ENCODE measurements around the gene ST6GAL1. TPM values are rescaled to one million over a fixed set of nuclear protein-coding genes. Genes with fewer than 3 reads are reported as not detected.

ST6GAL1 gene
- total and polyA plus RNA-seq, 8 donors: 3.8 to 31.0 (median 13.5) TPM

DNA sequence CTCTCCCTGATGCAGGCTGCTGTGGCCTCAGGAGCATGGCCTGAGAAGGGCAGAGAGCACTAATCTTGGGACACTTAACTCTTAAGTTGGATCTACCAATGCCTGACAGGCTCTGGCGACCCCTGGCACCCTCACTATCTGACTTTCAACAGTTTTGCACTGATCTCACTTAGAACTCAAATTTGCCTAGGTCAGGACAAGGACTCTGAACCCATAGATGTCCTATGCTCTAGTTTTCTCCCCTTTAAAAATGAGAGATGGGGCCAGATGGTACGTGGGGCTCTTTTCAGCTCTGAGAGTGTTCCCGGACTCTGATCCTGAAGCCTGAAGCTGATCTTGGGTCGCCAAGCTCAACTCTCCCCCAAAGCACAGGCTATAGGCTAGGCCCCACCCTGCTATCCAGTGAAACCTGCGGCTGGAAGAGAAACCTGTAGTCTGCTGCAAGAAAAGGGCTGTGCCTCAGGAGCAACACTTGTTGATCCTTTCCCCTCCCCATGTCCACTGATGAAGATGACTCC is 143.3 kb downstream of the ST6GAL1 start:
- H3K4me3 ChIP-seq: no peak overlapping the region
- WGBS, 5 donors: 85 to 92% (median 91%) methylated on average over 5 of the region's 5 CpGs
- H3K36me3 ChIP-seq: peaks cover 0 to 59% (median 47%) of the 10 kb centered on the region in 4 donors
- no peak overlapping the region for H3K27ac ChIP-seq
- no peaks in the 10 kb centered on the region for H3K27me3 ChIP-seq
- intact Hi-C loops (cut with DNase I; ENCODE audit: low total_unique reads): no loop called here
- no peaks in the 10 kb centered on the region for H3K4me1 ChIP-seq
- no peak for DNase-seq
- H3K9me3 ChIP-seq: peaks cover 0 to 3% (median 0%) of the 10 kb centered on the region in 4 donors
- TF ChIP-seq EP300 (IDR thresholded peaks at IDR 0.05): no peak
- TF ChIP-seq, protein P1, sequence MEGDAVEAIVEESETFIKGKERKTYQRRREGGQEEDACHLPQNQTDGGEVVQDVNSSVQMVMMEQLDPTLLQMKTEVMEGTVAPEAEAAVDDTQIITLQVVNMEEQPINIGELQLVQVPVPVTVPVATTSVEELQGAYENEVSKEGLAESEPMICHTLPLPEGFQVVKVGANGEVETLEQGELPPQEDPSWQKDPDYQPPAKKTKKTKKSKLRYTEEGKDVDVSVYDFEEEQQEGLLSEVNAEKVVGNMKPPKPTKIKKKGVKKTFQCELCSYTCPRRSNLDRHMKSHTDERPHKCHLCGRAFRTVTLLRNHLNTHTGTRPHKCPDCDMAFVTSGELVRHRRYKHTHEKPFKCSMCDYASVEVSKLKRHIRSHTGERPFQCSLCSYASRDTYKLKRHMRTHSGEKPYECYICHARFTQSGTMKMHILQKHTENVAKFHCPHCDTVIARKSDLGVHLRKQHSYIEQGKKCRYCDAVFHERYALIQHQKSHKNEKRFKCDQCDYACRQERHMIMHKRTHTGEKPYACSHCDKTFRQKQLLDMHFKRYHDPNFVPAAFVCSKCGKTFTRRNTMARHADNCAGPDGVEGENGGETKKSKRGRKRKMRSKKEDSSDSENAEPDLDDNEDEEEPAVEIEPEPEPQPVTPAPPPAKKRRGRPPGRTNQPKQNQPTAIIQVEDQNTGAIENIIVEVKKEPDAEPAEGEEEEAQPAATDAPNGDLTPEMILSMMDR (IDR thresholded peaks at IDR 0.05): no peak
- TF ChIP-seq POLR2AphosphoS5 (IDR thresholded peaks at IDR 0.05): no peak

DNA sequence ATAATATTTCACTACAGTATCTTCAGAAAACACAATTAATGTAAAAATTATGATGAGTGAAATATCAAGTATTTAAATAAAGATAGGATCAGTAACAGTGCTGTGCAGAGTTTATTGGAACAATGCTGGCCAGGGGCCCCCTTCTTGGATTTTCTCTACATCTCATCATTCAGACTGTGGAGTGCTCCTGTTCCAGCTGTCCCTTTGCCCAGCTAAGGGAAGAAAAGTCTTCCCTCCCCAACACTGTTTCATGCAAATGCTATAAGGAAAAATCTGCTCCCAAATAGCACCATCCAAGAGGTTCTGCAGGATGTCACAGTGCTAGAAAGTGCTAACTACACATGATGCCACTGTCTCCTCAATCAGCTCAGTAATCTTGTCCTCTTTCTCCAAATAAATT is 144.5 kb downstream of the ST6GAL1 start:
- TF ChIP-seq, protein P1 (IDR thresholded peaks at IDR 0.05): no peak
- TF ChIP-seq POLR2A (IDR thresholded peaks at IDR 0.05): no peak
- no peak for TF ChIP-seq POLR2AphosphoS5 (IDR thresholded peaks at IDR 0.05)
- TF ChIP-seq EP300 (IDR thresholded peaks at IDR 0.05): no peak
- intact Hi-C loops (cut with DNase I; ENCODE audit: low total_unique reads): no loop called here
- Histone ChIP-seq H3K27me3 (no peaks in the 10 kb centered on the region), H3K27ac (no peak overlapping the region), H3K9me3 (peaks cover 0 to 2% (median 0%) of the 10 kb centered on the region in 4 donors), H3K36me3 (peaks cover 0 to 55% (median 42%) of the 10 kb centered on the region in 4 donors), H3K4me1 (no peaks in the 10 kb centered on the region), H3K4me3 (no peak overlapping the region)
- DNase-seq: no peak

DNA sequence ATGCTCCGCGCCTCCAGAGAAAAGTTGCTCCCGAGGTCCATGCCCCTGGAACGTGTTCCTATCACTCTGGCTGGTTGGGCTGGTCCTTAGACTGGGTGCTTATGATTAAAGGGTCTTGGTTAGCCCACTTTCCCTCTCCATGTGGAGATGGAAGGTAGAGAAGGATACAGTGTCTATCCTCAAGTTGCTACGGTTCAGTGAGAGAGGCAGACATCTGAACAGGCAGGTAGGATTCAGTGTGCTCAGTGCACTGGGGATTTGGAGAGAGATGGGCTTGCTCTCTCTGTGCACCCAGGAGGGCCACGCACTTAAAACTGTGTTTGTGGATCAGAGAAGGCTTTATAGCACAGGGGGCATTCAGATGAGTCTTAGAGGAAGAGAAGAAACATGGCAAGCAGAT is 146.0 kb downstream of the ST6GAL1 start:
- Histone ChIP-seq H3K27me3 (no peaks in the 10 kb centered on the region), H3K9me3 (no peaks in the 10 kb centered on the region), H3K4me3 (no peak overlapping the region), H3K36me3 (peaks cover 0 to 53% (median 39%) of the 10 kb centered on the region in 4 donors), H3K4me1 (no peaks in the 10 kb centered on the region), H3K27ac (no peak overlapping the region)
- intact Hi-C loops (cut with DNase I; ENCODE audit: low total_unique reads): no loop called here
- 91 to 96% (median 94%) methylated on average over 6 of the region's 6 CpGs for WGBS, 5 donors
- TF ChIP-seq POLR2A (IDR thresholded peaks at IDR 0.05) (no peak), POLR2AphosphoS5 (IDR thresholded peaks at IDR 0.05) (no peak), EP300 (IDR thresholded peaks at IDR 0.05) (no peak)
- TF ChIP-seq, protein P1 (IDR thresholded peaks at IDR 0.05): no peak
- DNase-seq: no peak

DNA sequence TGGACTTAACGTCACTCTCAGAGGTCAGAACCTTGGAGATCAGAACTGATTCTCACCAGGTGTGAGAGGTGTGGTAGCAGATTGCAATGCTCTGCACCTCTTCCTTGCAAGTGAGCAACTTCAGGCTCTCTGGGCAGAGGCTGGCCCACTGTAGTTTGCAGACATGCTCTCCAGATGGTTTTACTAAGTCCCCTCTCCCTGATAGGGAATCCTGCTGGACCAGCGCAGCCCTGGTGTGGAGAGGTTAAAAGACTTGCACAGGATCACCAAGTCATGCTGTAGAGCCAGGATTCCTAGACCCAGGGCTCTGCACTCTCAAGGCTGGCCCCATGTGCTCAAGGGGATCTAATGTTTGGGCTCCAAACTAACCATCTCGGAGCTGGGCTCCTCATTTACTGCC is 146.8 kb downstream of the ST6GAL1 start:
- no peak overlapping the region for H3K27ac ChIP-seq
- TF ChIP-seq POLR2A (IDR thresholded peaks at IDR 0.05) (no peak), POLR2AphosphoS5 (IDR thresholded peaks at IDR 0.05) (no peak), EP300 (IDR thresholded peaks at IDR 0.05) (no peak)
- TF ChIP-seq, protein P1 (IDR thresholded peaks at IDR 0.05): no peak
- H3K4me3 ChIP-seq: no peak overlapping the region
- intact Hi-C loops (cut with DNase I; ENCODE audit: low total_unique reads): no loop called here
- peaks cover 0 to 53% (median 39%) of the 10 kb centered on the region in 4 donors for H3K36me3 ChIP-seq
- 84 to 100% (median 91%) methylated on average over 2 to 3 of the region's 3 CpGs for WGBS, 5 donors
- no peaks in the 10 kb centered on the region for H3K4me1 ChIP-seq
- DNase-seq: no peak
- no peaks in the 10 kb centered on the region for H3K9me3 ChIP-seq
- H3K27me3 ChIP-seq: no peaks in the 10 kb centered on the region

All from stomach (tissue), 9 donors.